Lung (tissue), 12 donors: ENCODE measurements around the gene TMCC3. TPM values are rescaled to one million over a fixed set of nuclear protein-coding genes. Genes with fewer than 3 reads are reported as not detected.
A peak's percentile ranks its signal among the peaks of the same experiment; 100 is the strongest.

Experiments used
- ATAC-seq: fragments of 200-7000 bp; cut with Tn5 transposase; one replicate; pipeline ENCODE4 v1.9.1; 2020; ENCODE audit warnings: moderate number of reproducible peaks; ENCODE audit not compliant: insufficient read depth, low FRiP score
- DNase-seq, 3 donors: peaks; one replicate each; pipeline ENCODE4 v3.0.0-alpha.2; 2013 to 2017
- H3K27ac ChIP-seq, 2 donors: one replicate each; pipeline ENCODE4 v1.5.1; 2013; ENCODE audit warnings: mild to moderate bottlenecking in 2 of 2, moderate library complexity in 2 of 2, control low read depth in 1 of 2, inconsistent platforms in 1 of 2, low read depth in 1 of 2, low read length in 1 of 2
- H3K27me3 ChIP-seq, 3 donors: one replicate each; pipeline ENCODE4 v1.5.1; 2013; ENCODE audit warnings: low read length in 2 of 3; ENCODE audit not compliant: control insufficient read depth in 3 of 3, insufficient read depth in 3 of 3
- H3K36me3 ChIP-seq, 4 donors: one replicate each; pipeline ENCODE4 v1.5.1; 2013; ENCODE audit warnings: low read length in 4 of 4, mild to moderate bottlenecking in 1 of 4, moderate library complexity in 1 of 4; ENCODE audit not compliant: control insufficient read depth in 4 of 4, insufficient read depth in 4 of 4
- H3K4me1 ChIP-seq, 5 donors: one replicate each; pipeline ENCODE4 v1.5.1; 2013; ENCODE audit warnings: low read length in 5 of 5, mild to moderate bottlenecking in 2 of 5, moderate library complexity in 1 of 5; ENCODE audit not compliant: control insufficient read depth in 5 of 5, insufficient read depth in 5 of 5
- H3K4me3 ChIP-seq: one replicate; pipeline ENCODE4 v1.5.1; 2013; ENCODE audit warnings: mild to moderate bottlenecking, control low read depth, moderate library complexity
- H3K9ac ChIP-seq, 2 donors: one replicate each; pipeline ENCODE4 v1.5.1; 2013; ENCODE audit warnings: low read length in 2 of 2, control low read depth in 1 of 2; ENCODE audit not compliant: insufficient read depth in 1 of 2
- H3K9me3 ChIP-seq, 4 donors: one replicate each; pipeline ENCODE4 v1.5.1; 2013; ENCODE audit warnings: low read length in 3 of 4, mild to moderate bottlenecking in 1 of 4, moderate library complexity in 1 of 4; ENCODE audit not compliant: control insufficient read depth in 4 of 4, insufficient read depth in 3 of 4
- CTCF ChIP-seq: IDR thresholded peaks from 2 replicates; pipeline ENCODE4 v1.5.1; 2012; ENCODE audit warnings: mild to moderate bottlenecking; ENCODE audit errors: control extremely low read depth, extremely low read depth
- WGBS, 2 donors: extraction: QIAGEN DNeasy Blood & Tissue Kit; methylation state at CpG; one replicate each; pipeline ENCODE4 v1.1.7; 2013; 5-methylcytosine and 5-hydroxymethylcytosine counted together
- polyA plus RNA-seq, 2 donors: library from polyadenylated mRNA; stranded (reverse); fragments of 200-250 nt; gene quantifications; one replicate each; pipeline ENCODE4 v1.2.1, GENCODE V29; 2013
- total RNA-seq, 2 donors: library from RNA; depleted of rRNA in 1 of 2; stranded (reverse); fragments of >200 nt in 1 of 2; gene quantifications; one replicate each; pipeline ENCODE4 v1.2.1, GENCODE V29; 2014 to 2021
- donor health status: control.
- donor health status: control.
- donor health status: Bipolar disorder and iron deficiency.
- donor health status: healthy.
- donor health status: DM: yes; HTN: yes; CAD: no.

TMCC3 gene
- total and polyA plus RNA-seq, 4 donors: 1.7 to 17.8 (median 7.6) TPM

- no peaks in the 10 kb centered on the region for H3K36me3 ChIP-seq
- peak in 2 of 3 donors; percentile 35 to 60 for DNase-seq
- H3K27me3 ChIP-seq: no peaks in the 10 kb centered on the region
- no peak for ATAC-seq
- no peak overlapping the region for H3K27ac ChIP-seq
- H3K4me1 ChIP-seq: peaks cover 0 to 9% (median 7%) of the 10 kb centered on the region in 5 donors
- H3K9me3 ChIP-seq: no peaks in the 10 kb centered on the region
- TF ChIP-seq CTCF: no peak
- H3K4me3 ChIP-seq: no peak overlapping the region
- 52 to 72% methylated on average over 4 of the region's 4 CpGs for WGBS, 2 donors
- H3K9ac ChIP-seq: no peak overlapping the region
Observed at GRCh38 chr12:94622475-94622874, 27.9 kb downstream of the TMCC3 start.

GRCh38 chr12:94621662-94622359, 28.5 kb downstream of the TMCC3 start:
- Histone ChIP-seq H3K27me3 (no peaks in the 10 kb centered on the region), H3K27ac (peak overlapping the region in 1 of 2 donors; percentile 31), H3K9me3 (no peaks in the 10 kb centered on the region), H3K4me1 (peaks cover 0 to 10% (median 8%) of the 10 kb centered on the region in 5 donors), H3K9ac (no peak overlapping the region), H3K36me3 (no peaks in the 10 kb centered on the region), H3K4me3 (no peak overlapping the region)
- TF ChIP-seq CTCF: no peak
- ATAC-seq (peak; percentile 71), DNase-seq (peak in 1 of 3 donors; percentile 45)
- WGBS, 2 donors: 39 to 53% methylated on average over 7 of the region's 7 CpGs

- Histone ChIP-seq H3K27ac (no peak overlapping the region), H3K27me3 (no peaks in the 10 kb centered on the region), H3K36me3 (no peaks in the 10 kb centered on the region), H3K9ac (no peak overlapping the region), H3K4me1 (peaks cover 3 to 22% (median 14%) of the 10 kb centered on the region in 5 donors), H3K9me3 (no peaks in the 10 kb centered on the region), H3K4me3 (no peak overlapping the region)
- ATAC-seq (no peak), DNase-seq (peak in 1 of 3 donors; percentile 35)
- WGBS, 2 donors: 80 to 87% methylated on average over 3 of the region's 3 CpGs
- TF ChIP-seq CTCF: no peak
Observed at GRCh38 chr12:94620621-94621020, 29.7 kb downstream of the TMCC3 start.
